WI38 (cell line): ENCODE results near the gene MSI2.

Experiments used
- H3K4me3 ChIP-seq: 2 replicates; pipeline ENCODE4 v1.5.1; 2011; ENCODE audit warnings: low read depth, mild to moderate bottlenecking, control low read depth, low read length
- CTCF ChIP-seq: IDR thresholded peaks from 2 replicates; pipeline ENCODE4 v1.5.1; 2012; ENCODE audit warnings: low read depth, mild to moderate bottlenecking, control low read depth, low read length

MSI2 gene

GRCh38 chr17:57679906-57680695 lies 423.8 kb downstream of the MSI2 start:
- H3K4me3 ChIP-seq = no peak overlapping the region
- no peak for TF ChIP-seq CTCF

GRCh38 chr17:57682701-57683100 lies 426.4 kb downstream of the MSI2 start:
- no peak for TF ChIP-seq CTCF
- H3K4me3 ChIP-seq = no peak overlapping the region

- no peak overlapping the region for H3K4me3 ChIP-seq
- no peak for TF ChIP-seq CTCF
These were observed 428.6 kb downstream of the MSI2 start for GRCh38 chr17:57684711-57685498.

- H3K4me3 ChIP-seq = no peak overlapping the region
- no peak for TF ChIP-seq CTCF
These were observed 429.3 kb downstream of the MSI2 start for GRCh38 chr17:57685499-57686132.

- H3K4me3 ChIP-seq = no peak overlapping the region
- TF ChIP-seq CTCF = no peak
These were observed 431.3 kb downstream of the MSI2 start for GRCh38 chr17:57687642-57688041.

- no peak for TF ChIP-seq CTCF
- H3K4me3 ChIP-seq = no peak overlapping the region
These were observed 432.9 kb downstream of the MSI2 start for GRCh38 chr17:57689254-57689653.

GRCh38 chr17:57691939-57692338 lies 435.6 kb downstream of the MSI2 start:
- no peak for TF ChIP-seq CTCF
- no peak overlapping the region for H3K4me3 ChIP-seq
